ENCODE results near the gene UBD. TPM values are rescaled to one million over a fixed set of nuclear protein-coding genes. Genes with fewer than 3 reads are reported as not detected.

UBD gene
- total and polyA plus RNA-seq, 10 donors = 10.8 to 121 (median 27.1) TPM

DNA sequence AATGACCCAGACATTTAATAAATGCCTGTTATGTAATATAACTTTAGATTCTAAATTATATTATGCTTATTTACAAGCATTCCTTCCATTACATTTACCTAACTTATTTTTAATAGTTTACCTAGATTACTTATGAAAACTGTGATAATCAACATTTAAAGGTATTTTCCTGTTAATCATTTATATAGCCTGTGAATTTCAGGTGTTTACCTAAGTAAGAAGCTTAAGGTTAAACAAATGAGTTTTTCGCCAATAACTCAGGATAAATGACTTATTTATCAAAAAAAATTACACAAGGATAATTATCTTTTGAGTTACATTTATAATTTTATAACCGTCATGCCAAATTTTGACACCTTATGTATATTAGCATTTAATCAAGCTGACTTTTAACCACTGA lies 35.5 kb downstream of the UBD start:
- no peaks in the 10 kb centered on the region for H3K4me1 ChIP-seq
- no peak for DNase-seq
- H3K27ac ChIP-seq = no peak overlapping the region
- intact Hi-C loops (cut with DNase I; ENCODE audit: low total_unique reads) = no loop called here
- H3K9me3 ChIP-seq = no peaks in the 10 kb centered on the region
- H3K4me3 ChIP-seq = no peak overlapping the region
- TF ChIP-seq POLR2A (IDR thresholded peaks at IDR 0.05) (no peak), POLR2AphosphoS5 (IDR thresholded peaks at IDR 0.05) (no peak)
- TF ChIP-seq, protein P1, sequence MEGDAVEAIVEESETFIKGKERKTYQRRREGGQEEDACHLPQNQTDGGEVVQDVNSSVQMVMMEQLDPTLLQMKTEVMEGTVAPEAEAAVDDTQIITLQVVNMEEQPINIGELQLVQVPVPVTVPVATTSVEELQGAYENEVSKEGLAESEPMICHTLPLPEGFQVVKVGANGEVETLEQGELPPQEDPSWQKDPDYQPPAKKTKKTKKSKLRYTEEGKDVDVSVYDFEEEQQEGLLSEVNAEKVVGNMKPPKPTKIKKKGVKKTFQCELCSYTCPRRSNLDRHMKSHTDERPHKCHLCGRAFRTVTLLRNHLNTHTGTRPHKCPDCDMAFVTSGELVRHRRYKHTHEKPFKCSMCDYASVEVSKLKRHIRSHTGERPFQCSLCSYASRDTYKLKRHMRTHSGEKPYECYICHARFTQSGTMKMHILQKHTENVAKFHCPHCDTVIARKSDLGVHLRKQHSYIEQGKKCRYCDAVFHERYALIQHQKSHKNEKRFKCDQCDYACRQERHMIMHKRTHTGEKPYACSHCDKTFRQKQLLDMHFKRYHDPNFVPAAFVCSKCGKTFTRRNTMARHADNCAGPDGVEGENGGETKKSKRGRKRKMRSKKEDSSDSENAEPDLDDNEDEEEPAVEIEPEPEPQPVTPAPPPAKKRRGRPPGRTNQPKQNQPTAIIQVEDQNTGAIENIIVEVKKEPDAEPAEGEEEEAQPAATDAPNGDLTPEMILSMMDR (IDR thresholded peaks at IDR 0.05 in 8 of 11, conservative IDR thresholded peaks at IDR 0.05 in 3 of 11) = no peak
- peaks cover 0 to 9% (median 0%) of the 10 kb centered on the region in 7 donors for H3K27me3 ChIP-seq (replicated peaks in 1 of 7)
- WGBS, 5 donors = 66 to 94% (median 89%) methylated on average over 2 of the region's 2 CpGs
- no peaks in the 10 kb centered on the region for H3K36me3 ChIP-seq

GRCh38 chr6:29522227-29522626 lies 37.3 kb downstream of the UBD start:
- peaks cover 0 to 14% (median 0%) of the 10 kb centered on the region in 7 donors for H3K27me3 ChIP-seq (replicated peaks in 1 of 7)

DNA sequence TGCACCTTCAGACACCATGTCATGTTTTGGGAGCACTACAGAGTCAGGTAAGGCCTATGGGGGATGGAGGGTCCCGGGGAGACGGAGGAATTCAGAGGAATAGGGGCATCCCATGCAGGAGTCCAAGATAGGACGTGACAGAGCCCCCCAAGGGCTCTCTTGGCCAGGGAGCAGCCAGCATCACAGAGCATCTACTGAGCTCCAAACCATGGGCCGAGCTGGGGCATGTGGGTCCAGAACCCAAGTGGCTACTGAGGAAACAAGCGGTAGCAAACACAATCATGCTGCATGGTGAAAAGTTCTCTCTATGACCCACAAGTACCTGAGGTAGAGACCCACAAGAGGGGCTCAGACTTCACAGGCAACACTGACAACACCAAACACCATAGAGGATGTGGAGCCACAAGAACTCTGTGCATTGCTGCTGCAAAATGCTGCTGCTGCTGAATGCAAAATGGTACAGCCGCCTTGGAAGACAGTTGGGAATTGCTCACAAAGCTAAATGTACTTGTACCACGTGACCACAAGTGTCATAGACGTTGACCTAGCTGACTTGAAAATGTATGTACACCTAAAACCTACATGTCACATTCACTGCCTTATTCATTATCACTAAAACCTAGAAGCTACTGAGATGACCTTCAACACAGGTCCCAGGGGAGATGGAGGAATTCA lies 38.4 kb downstream of the UBD start:
- H3K27ac ChIP-seq = no peak overlapping the region
- no peaks in the 10 kb centered on the region for H3K4me1 ChIP-seq
- H3K36me3 ChIP-seq = no peaks in the 10 kb centered on the region
- DNase-seq = no peak
- intact Hi-C loops (cut with DNase I; ENCODE audit: low total_unique reads) = no loop called here
- H3K4me3 ChIP-seq = no peak overlapping the region
- WGBS, 5 donors = 52 to 62% (median 61%) methylated on average over 8 of the region's 8 CpGs
- no peaks in the 10 kb centered on the region for H3K9me3 ChIP-seq
- TF ChIP-seq, protein P1 (IDR thresholded peaks at IDR 0.05 in 8 of 11, conservative IDR thresholded peaks at IDR 0.05 in 3 of 11) = no peak
- TF ChIP-seq POLR2AphosphoS5 (IDR thresholded peaks at IDR 0.05) (no peak), POLR2A (IDR thresholded peaks at IDR 0.05) (no peak)
- H3K27me3 ChIP-seq (replicated peaks in 1 of 7) = peaks cover 0 to 14% (median 0%) of the 10 kb centered on the region in 7 donors

More at GRCh38 chr6:29522227-29522626, 37.3 kb downstream of the UBD start:
- Histone ChIP-seq H3K36me3 (no peaks in the 10 kb centered on the region), H3K4me3 (no peak overlapping the region), H3K27ac (no peak overlapping the region), H3K4me1 (no peaks in the 10 kb centered on the region), H3K9me3 (no peaks in the 10 kb centered on the region)
- WGBS, 5 donors = 52 to 85% (median 77%) methylated on average over 2 of the region's 2 CpGs
- DNase-seq = no peak
- intact Hi-C loops (cut with DNase I; ENCODE audit: low total_unique reads) = no loop called here
- TF ChIP-seq POLR2AphosphoS5 (IDR thresholded peaks at IDR 0.05) (no peak), POLR2A (IDR thresholded peaks at IDR 0.05) (no peak)
- TF ChIP-seq, protein P1 (IDR thresholded peaks at IDR 0.05 in 8 of 11, conservative IDR thresholded peaks at IDR 0.05 in 3 of 11) = no peak

DNA sequence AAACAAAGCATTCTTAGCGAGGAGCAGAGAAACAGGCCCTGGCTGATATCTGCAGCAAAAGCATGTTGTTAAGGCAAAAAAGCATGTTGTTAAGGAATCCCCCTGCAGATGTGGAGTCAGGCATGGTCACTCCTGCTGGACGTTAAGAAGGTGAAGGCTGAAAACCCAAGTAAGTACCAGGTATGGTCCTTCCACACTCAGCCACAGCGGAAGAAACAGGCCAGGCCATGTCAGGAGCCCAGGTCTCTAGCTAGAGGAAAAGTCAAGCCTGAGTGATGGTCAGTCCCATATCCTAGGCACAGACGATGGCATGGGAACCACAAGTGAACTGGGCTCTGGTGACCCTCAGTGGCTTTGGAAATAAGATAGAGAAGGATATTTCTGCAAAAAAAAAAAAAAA lies 39.3 kb downstream of the UBD start:
- 73 to 90% (median 81%) methylated on average over 4 of the region's 4 CpGs for WGBS, 5 donors
- Histone ChIP-seq H3K27ac (no peak overlapping the region), H3K4me1 (no peaks in the 10 kb centered on the region), H3K27me3 (replicated peaks in 1 of 7) (peaks cover 0 to 14% (median 0%) of the 10 kb centered on the region in 7 donors), H3K4me3 (no peak overlapping the region), H3K9me3 (no peaks in the 10 kb centered on the region), H3K36me3 (no peaks in the 10 kb centered on the region)
- TF ChIP-seq, protein P1 (IDR thresholded peaks at IDR 0.05 in 8 of 11, conservative IDR thresholded peaks at IDR 0.05 in 3 of 11) = no peak
- TF ChIP-seq POLR2AphosphoS5 (IDR thresholded peaks at IDR 0.05) = no peak
- no peak for TF ChIP-seq POLR2A (IDR thresholded peaks at IDR 0.05)
- intact Hi-C loops (cut with DNase I; ENCODE audit: low total_unique reads) = no loop called here
- DNase-seq = no peak

Data from spleen (tissue), 11 donors.